IMR-90 (cell line): ENCODE measurements around the gene FOXL3. TPM values are rescaled to one million over a fixed set of nuclear protein-coding genes. Genes with fewer than 3 reads are reported as not detected.

Source experiments
- ATAC-seq: fragments of 200-7000 bp; cut with Tn5 transposase; 2 replicates; pipeline ENCODE4 v1.9.1; 2020; ENCODE audit warnings: low read depth, mild to moderate bottlenecking, moderate library complexity
- BruUV-seq: library from RNA; stranded (reverse); fragments of 400-500 nt; replicated peaks from 2 replicates; lab custom pipeline; 2021; lab: Mats Ljungman, UMichigan
- CTCF ChIA-PET: fragments of 300-600 bp; formaldehyde crosslinking; extraction: SDS; loops from one replicate; lab custom pipeline; 2021; ENCODE audit warnings: antibody characterized with exemption; lab: Yijun Ruan, JAX
- POLR2A ChIA-PET: fragments of 300-600 bp; sonication (Branson Sonifier 250); formaldehyde crosslinking; loops from one replicate; lab custom pipeline; 2022; ENCODE audit warnings: antibody characterized with exemption; ENCODE audit not compliant: unreplicated experiment; lab: Charles Lee
- DNase-seq: peaks from one replicate; pipeline ENCODE4 v3.0.0; 2013
- H2AFZ ChIP-seq: replicated peaks from 2 replicates; pipeline ENCODE3; 2013; ENCODE audit warnings: low read length, mild to moderate bottlenecking; ENCODE audit not compliant: poor library complexity
- H2AK5ac ChIP-seq: 2 replicates; pipeline ENCODE4 v1.6.1; 2013; ENCODE audit warnings: low read depth, low read length, inconsistent platforms
- H2AK9ac ChIP-seq: replicated peaks from 2 replicates; pipeline ENCODE3; 2013; ENCODE audit warnings: mild to moderate bottlenecking, low read depth, low read length, moderate library complexity; ENCODE audit not compliant: poor library complexity
- H2BK120ac ChIP-seq: 2 replicates; pipeline ENCODE4 v1.6.1; 2013; ENCODE audit warnings: low read depth, low read length, inconsistent platforms
- H2BK15ac ChIP-seq: 3 replicates; pipeline ENCODE4 v1.6.1; 2013; ENCODE audit warnings: low read depth, low read length, inconsistent platforms
- H2BK20ac ChIP-seq: 2 replicates; pipeline ENCODE4 v1.6.1; 2013; ENCODE audit warnings: low read depth, mild to moderate bottlenecking, inconsistent platforms, low read length, moderate library complexity
- H2BK5ac ChIP-seq: 2 replicates; pipeline ENCODE4 v1.6.1; 2013; ENCODE audit warnings: mild to moderate bottlenecking, low read depth, low read length, inconsistent platforms; ENCODE audit not compliant: poor library complexity, severe bottlenecking
- H3K14ac ChIP-seq: replicated peaks from 2 replicates; pipeline ENCODE4 v1.6.1; 2013; ENCODE audit warnings: low read depth, low read length, inconsistent platforms
- H3K18ac ChIP-seq: 2 replicates; pipeline ENCODE4 v1.6.1; 2013; ENCODE audit warnings: low read depth, low read length, control low read depth
- H3K23ac ChIP-seq: 2 replicates; pipeline ENCODE4 v1.6.1; 2013; ENCODE audit warnings: low read depth, low read length, inconsistent platforms
- H3K27ac ChIP-seq: 2 replicates; pipeline ENCODE4 v1.5.1; 2013; ENCODE audit warnings: mild to moderate bottlenecking, control low read depth, low read length; ENCODE audit not compliant: insufficient read depth
- H3K27me3 ChIP-seq: 2 replicates; pipeline ENCODE4 v1.6.1; 2013; ENCODE audit warnings: low read length; ENCODE audit not compliant: control insufficient read depth, insufficient read depth
- H3K36me3 ChIP-seq: 2 replicates; pipeline ENCODE4 v1.6.1; 2013; ENCODE audit warnings: low read length, mixed read lengths; ENCODE audit not compliant: control insufficient read depth, insufficient read depth
- H3K4ac ChIP-seq: 2 replicates; pipeline ENCODE4 v1.6.1; 2013; ENCODE audit warnings: low read depth, low read length, inconsistent platforms
- H3K4me1 ChIP-seq: 2 replicates; pipeline ENCODE4 v1.6.1; 2013; ENCODE audit warnings: low read length, mixed read lengths; ENCODE audit not compliant: control insufficient read depth, insufficient read depth
- H3K4me2 ChIP-seq: 2 replicates; pipeline ENCODE4 v1.6.1; 2013; ENCODE audit warnings: low read depth, mild to moderate bottlenecking, control low read depth, low read length, moderate library complexity
- H3K4me3 ChIP-seq: 2 replicates; pipeline ENCODE4 v1.5.1; 2013; ENCODE audit warnings: low read depth, mild to moderate bottlenecking, control low read depth, low read length, moderate library complexity; ENCODE audit not compliant: insufficient read depth
- H3K56ac ChIP-seq: 2 replicates; pipeline ENCODE4 v1.6.1; 2013; ENCODE audit warnings: low read length, inconsistent platforms; ENCODE audit not compliant: insufficient read depth; ENCODE audit errors: extremely low read depth
- H3K79me1 ChIP-seq, 2 experiments: 2 replicates each; pipeline ENCODE4 v1.6.1; 2013; ENCODE audit warnings: low read length in 2 of 2, inconsistent platforms in 1 of 2, low read depth in 1 of 2
- H3K9ac ChIP-seq: 2 replicates; pipeline ENCODE4 v1.6.1; 2013; ENCODE audit warnings: low read depth, low read length, control low read depth
- H3K9me1 ChIP-seq: 2 replicates; pipeline ENCODE4 v1.6.1; 2013; ENCODE audit warnings: low read length, inconsistent platforms; ENCODE audit not compliant: insufficient read depth
- H3K9me3 ChIP-seq: 2 replicates; pipeline ENCODE4 v1.6.1; 2013; ENCODE audit warnings: low read length; ENCODE audit not compliant: control insufficient read depth, insufficient read depth
- H4K20me1 ChIP-seq: 2 replicates; pipeline ENCODE4 v1.6.1; 2013; ENCODE audit warnings: low read length, inconsistent platforms; ENCODE audit not compliant: insufficient read depth
- H4K5ac ChIP-seq: 2 replicates; pipeline ENCODE4 v1.6.1; 2013; ENCODE audit warnings: mild to moderate bottlenecking, low read depth, low read length, control low read depth
- H4K8ac ChIP-seq, 2 experiments: 2 replicates each; pipeline ENCODE4 v1.6.1; 2013; ENCODE audit warnings: low read depth in 2 of 2, low read length in 2 of 2, control low read depth in 1 of 2, inconsistent platforms in 1 of 2
- H4K91ac ChIP-seq: 2 replicates; pipeline ENCODE4 v1.6.1; 2013; ENCODE audit warnings: low read depth, low read length, inconsistent platforms; ENCODE audit not compliant: insufficient read depth
- BHLHE40 ChIP-seq: fragments of 150-350 bp; IDR thresholded peaks from 2 replicates; pipeline ENCODE4 v1.6.1; 2016; ENCODE audit warnings: mild to moderate bottlenecking, low read depth, low read length
- MXI1 ChIP-seq: IDR thresholded peaks from 2 replicates; pipeline ENCODE4 v1.6.1; 2012; ENCODE audit warnings: low read depth, mild to moderate bottlenecking, low read length, moderate library complexity, borderline replicate concordance
- NFE2L2 ChIP-seq: fragments of 150-350 bp; IDR thresholded peaks from 2 replicates; pipeline ENCODE4 v1.6.1; 2016; ENCODE audit warnings: low read depth, mild to moderate bottlenecking, low read length
- WGBS, 2 experiments: methylation state at CpG; one replicate each; pipeline versions ENCODE4 v1.1.5 to v1.1.7; 2013; ENCODE audit warnings: missing lambda C conversion rate in 2 of 2; ENCODE audit not compliant: insufficient read length in 1 of 2; ENCODE audit errors: extremely low coverage in 2 of 2; 5-methylcytosine and 5-hydroxymethylcytosine counted together
- dilution Hi-C: fragments of 300-500 bp; cut with HindIII; formaldehyde crosslinking; loops from one replicate; pipeline ENCODE4 v1.14.3; 2018; ENCODE audit warnings: low sequenced_read_pairs; ENCODE audit not compliant: unreplicated experiment
- in situ Hi-C: fragments of 300-500 bp; cut with MboI; formaldehyde crosslinking; loops from 3 replicates; pipeline ENCODE4 v1.14.3; 2019; ENCODE audit warnings: low sequenced_read_pairs, inconsistent platforms, mixed read lengths
- intact Hi-C: fragments of 100-400 bp; cut with micrococcal nuclease; formaldehyde crosslinking; loops from 2 replicates; pipeline ENCODE4 v1.10.0; 2022
- polyA plus RNA-seq, 3 experiments: library from polyadenylated mRNA; depleted of rRNA; stranded (reverse); fragments of >200 nt; gene quantifications; 2 replicates each; pipeline ENCODE4 v1.2.3, GENCODE V29; 2012; ENCODE audit warnings: low replicate concordance in 1 of 3
- total RNA-seq: library from RNA; depleted of rRNA; stranded (reverse); fragments of >200 nt; gene quantifications from 2 replicates; pipeline ENCODE4 v1.2.3, GENCODE V29; 2012
- TF ChIP-seq, protein P1 (sequence below): fragments of 150-350 bp; IDR thresholded peaks from 2 replicates; pipeline ENCODE4 v1.6.1; 2017; ENCODE audit warnings: mild to moderate bottlenecking, antibody characterized with exemption, low read length, low read depth

Gene FOXL3
- total and polyA plus RNA-seq, 2 of the 4 experiments (the other 2 are of a cell fraction), result not detected

- dilution Hi-C loops (no loop called here), in situ Hi-C loops (loop anchor here (5.0 kb wide), 1 partner anchor 459 kb away; no protein-coding TSS in a partner anchor), intact Hi-C loops (no loop called here)
- no peak overlapping the region for H3K18ac ChIP-seq
- H3K79me1 ChIP-seq, result no peaks in the 10 kb centered on the region
- ATAC-seq, result no peak
- no peak overlapping the region for H4K91ac ChIP-seq
- POLR2A ChIA-PET, result no interaction called here
- H3K36me3 ChIP-seq, result no peaks in the 10 kb centered on the region
- no peak overlapping the region for H2BK120ac ChIP-seq
- CTCF ChIA-PET, result interaction anchor here (0.6 kb wide), 1 partner anchor 444 kb away, joined by 4 read pairs; no protein-coding TSS in a partner anchor
- H2AFZ ChIP-seq, result no peak overlapping the region
- H3K27ac ChIP-seq, result no peak overlapping the region
- H2BK15ac ChIP-seq, result no peak overlapping the region
- no peak overlapping the region for H3K14ac ChIP-seq
- H2AK5ac ChIP-seq, result no peak overlapping the region
- H3K27me3 ChIP-seq, result peaks cover 54% of the 10 kb centered on the region
- H3K56ac ChIP-seq, result no peak overlapping the region
- DNase-seq, result no peak
- no TSS peak for BruUV-seq
- H4K8ac ChIP-seq, result no peak overlapping the region
- H3K9ac ChIP-seq, result no peak overlapping the region
- H2BK5ac ChIP-seq, result no peak overlapping the region
- no peak overlapping the region for H3K4ac ChIP-seq
- TF ChIP-seq, protein P1, sequence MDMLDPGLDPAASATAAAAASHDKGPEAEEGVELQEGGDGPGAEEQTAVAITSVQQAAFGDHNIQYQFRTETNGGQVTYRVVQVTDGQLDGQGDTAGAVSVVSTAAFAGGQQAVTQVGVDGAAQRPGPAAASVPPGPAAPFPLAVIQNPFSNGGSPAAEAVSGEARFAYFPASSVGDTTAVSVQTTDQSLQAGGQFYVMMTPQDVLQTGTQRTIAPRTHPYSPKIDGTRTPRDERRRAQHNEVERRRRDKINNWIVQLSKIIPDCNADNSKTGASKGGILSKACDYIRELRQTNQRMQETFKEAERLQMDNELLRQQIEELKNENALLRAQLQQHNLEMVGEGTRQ, result no peak
- no peak for TF ChIP-seq NFE2L2
- TF ChIP-seq BHLHE40, result no peak
- no peak for TF ChIP-seq MXI1
- no peak overlapping the region for H3K23ac ChIP-seq
- no peaks in the 10 kb centered on the region for H3K4me1 ChIP-seq
- H3K9me1 ChIP-seq, result no peaks in the 10 kb centered on the region
- no peak overlapping the region for H3K4me3 ChIP-seq
- no peak overlapping the region for H2AK9ac ChIP-seq
- H4K5ac ChIP-seq, result no peak overlapping the region
- WGBS, 2 experiments, result 86% methylated on average over 10 of the region's 27 CpGs; no CpG with 5 or more reads in 1 of the 2 experiments
- peaks cover 8% of the 10 kb centered on the region for H3K9me3 ChIP-seq
- no peak overlapping the region for H2BK20ac ChIP-seq
- H3K4me2 ChIP-seq, result no peak overlapping the region
- H4K20me1 ChIP-seq, result peaks cover 2% of the 10 kb centered on the region; the same call in 1 of the 2 replicates
Observed at GRCh38 chr7:317643-318405, 27.9 kb downstream of the FOXL3 start.
